Mononuclear cell (primary cell): ENCODE results near the gene FOXQ1. TPM values are rescaled to one million over a fixed set of nuclear protein-coding genes. Genes with fewer than 3 reads are reported as not detected.
"Not testable (repeated sequence)": the region's sequence is repeated elsewhere in the genome, so short reads cannot be mapped to it uniquely, and the experiment has no call there.

ENCODE experiments used
- H3K27me3 ChIP-seq: 2 replicates; pipeline ENCODE4 v1.6.0; 2011; ENCODE audit warnings: low read length, control low read depth; ENCODE audit not compliant: insufficient read depth
- H3K4me1 ChIP-seq: 2 replicates; pipeline ENCODE4 v1.5.1; 2011; ENCODE audit warnings: mild to moderate bottlenecking, low read length, control low read depth; ENCODE audit not compliant: insufficient read depth
- H3K4me3 ChIP-seq: 2 replicates; pipeline ENCODE4 v1.5.1; 2011; ENCODE audit warnings: mild to moderate bottlenecking, low read length, moderate library complexity
- H3K9me3 ChIP-seq: 2 replicates; pipeline ENCODE4 v1.5.1; 2011; ENCODE audit warnings: low read depth, mild to moderate bottlenecking, control low read depth, low read length
- total RNA-seq: library from RNA; depleted of rRNA; stranded (reverse); fragments of >200 nt; gene quantifications from one replicate; pipeline ENCODE4 v1.2.3, GENCODE V29; 2012

FOXQ1 gene
- total RNA-seq, 1 donor = not detected

- H3K4me1 ChIP-seq = no peaks in the 10 kb centered on the region
- peaks cover 21% of the 10 kb centered on the region for H3K9me3 ChIP-seq
- H3K27me3 ChIP-seq = peaks cover 54% of the 10 kb centered on the region
- no peak overlapping the region for H3K4me3 ChIP-seq
These were observed 37.8 kb downstream of the FOXQ1 start for GRCh38 chr6:1349655-1350054.

- Histone ChIP-seq H3K4me1 (no peaks in the 10 kb centered on the region), H3K9me3 (peaks cover 21% of the 10 kb centered on the region), H3K27me3 (peaks cover 44% of the 10 kb centered on the region), H3K4me3 (no peak overlapping the region)
These were observed 39.6 kb downstream of the FOXQ1 start for GRCh38 chr6:1351381-1352008.

GRCh38 chr6:1355068-1355467 is 43.2 kb downstream of the FOXQ1 start:
- H3K4me3 ChIP-seq = not testable (repeated sequence)

GRCh38 chr6:1361717-1362116 is 49.8 kb downstream of the FOXQ1 start:
- not testable (repeated sequence) for H3K4me1 ChIP-seq, H3K4me3 ChIP-seq, H3K9me3 ChIP-seq
- peaks cover 40% of the 10 kb centered on the region for H3K27me3 ChIP-seq

More at GRCh38 chr6:1355068-1355467, 43.2 kb downstream of the FOXQ1 start:
- peaks cover 18% of the 10 kb centered on the region for H3K9me3 ChIP-seq
- H3K4me1 ChIP-seq = not testable (repeated sequence)
- H3K27me3 ChIP-seq = peaks cover 43% of the 10 kb centered on the region

- no peaks in the 10 kb centered on the region for H3K9me3 ChIP-seq
- no peaks in the 10 kb centered on the region for H3K4me1 ChIP-seq
- peaks cover 40% of the 10 kb centered on the region for H3K27me3 ChIP-seq
- no peak overlapping the region for H3K4me3 ChIP-seq
These were observed 50.7 kb downstream of the FOXQ1 start for GRCh38 chr6:1362643-1363042.

GRCh38 chr6:1363298-1363697 is 51.4 kb downstream of the FOXQ1 start:
- Histone ChIP-seq H3K4me3 (no peak overlapping the region), H3K4me1 (no peaks in the 10 kb centered on the region), H3K9me3 (no peaks in the 10 kb centered on the region), H3K27me3 (peaks cover 42% of the 10 kb centered on the region)

- Histone ChIP-seq H3K9me3 (no peaks in the 10 kb centered on the region), H3K4me1 (no peaks in the 10 kb centered on the region), H3K27me3 (peaks cover 44% of the 10 kb centered on the region), H3K4me3 (no peak overlapping the region)
These were observed 52.1 kb downstream of the FOXQ1 start for GRCh38 chr6:1363729-1364572.

Other genes starting within 250 kb of the FOXQ1 start
- gene FOXF2, start 77.5 kb downstream of the FOXQ1 start, total RNA-seq = not detected